ENCODE data around the gene CSF1R.

The CSF1R gene

DNA sequence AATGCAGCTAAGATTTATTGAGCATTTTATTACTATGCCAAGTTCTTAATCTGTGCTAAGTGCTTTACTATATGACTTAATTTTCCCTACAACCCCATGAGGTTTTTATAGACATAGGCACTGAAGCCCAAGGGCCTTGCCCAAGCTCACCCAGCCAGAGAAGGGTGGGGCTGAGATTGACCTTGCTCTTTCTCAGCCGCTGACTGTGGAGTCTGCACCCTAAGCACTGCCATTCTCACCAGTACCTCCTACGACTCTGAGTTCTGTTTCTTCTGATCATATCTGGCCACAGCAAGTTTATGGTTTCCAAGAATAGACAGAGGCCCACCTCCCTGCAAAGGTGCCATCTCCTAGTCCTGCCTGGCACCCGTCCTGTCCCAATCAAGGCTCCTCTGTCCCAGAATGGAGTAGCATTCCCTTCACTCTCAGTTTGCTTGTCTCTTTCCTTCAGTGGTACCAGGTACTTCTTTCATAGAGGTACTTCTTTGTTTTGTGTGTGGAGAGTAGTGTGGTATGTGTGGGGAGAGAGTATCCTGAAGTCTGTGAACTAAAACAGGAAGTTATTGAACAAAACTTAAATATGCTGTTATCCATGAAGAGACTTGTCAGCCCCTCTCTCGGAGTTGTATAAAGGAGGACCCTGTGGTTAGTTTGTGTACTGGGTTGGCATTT is 42.6 kb downstream of the CSF1R start:
- Histone ChIP-seq H2AFZ (ENCODE audit: low read depth, low read length) (no peak overlapping the region), H3K4me1 (ENCODE audit: low read length) (no peaks in the 10 kb centered on the region), H3K9ac (ENCODE audit: low read length) (no peak overlapping the region), H3K27ac (ENCODE audit: low read length) (no peak overlapping the region), H3K9me3 (ENCODE audit: insufficient read depth, low read length) (no peaks in the 10 kb centered on the region), H3K4me2 (ENCODE audit: low read length) (no peak overlapping the region), H3K36me3 (replicated peaks; ENCODE audit: low read depth, low read length) (peaks cover 31% of the 10 kb centered on the region), H4K20me1 (ENCODE audit: insufficient read depth, low read length) (no peaks in the 10 kb centered on the region), H3K27me3 (ENCODE audit: low read depth, low read length) (no peaks in the 10 kb centered on the region), H3K79me2 (ENCODE audit: low read length) (no peaks in the 10 kb centered on the region), H3K4me3 (ENCODE audit: low read length) (no peak overlapping the region)
- no peak for TF ChIP-seq EZH2phosphoT487 (IDR thresholded peaks at IDR 0.05; ENCODE audit: low read depth)
- TF ChIP-seq, protein P1, sequence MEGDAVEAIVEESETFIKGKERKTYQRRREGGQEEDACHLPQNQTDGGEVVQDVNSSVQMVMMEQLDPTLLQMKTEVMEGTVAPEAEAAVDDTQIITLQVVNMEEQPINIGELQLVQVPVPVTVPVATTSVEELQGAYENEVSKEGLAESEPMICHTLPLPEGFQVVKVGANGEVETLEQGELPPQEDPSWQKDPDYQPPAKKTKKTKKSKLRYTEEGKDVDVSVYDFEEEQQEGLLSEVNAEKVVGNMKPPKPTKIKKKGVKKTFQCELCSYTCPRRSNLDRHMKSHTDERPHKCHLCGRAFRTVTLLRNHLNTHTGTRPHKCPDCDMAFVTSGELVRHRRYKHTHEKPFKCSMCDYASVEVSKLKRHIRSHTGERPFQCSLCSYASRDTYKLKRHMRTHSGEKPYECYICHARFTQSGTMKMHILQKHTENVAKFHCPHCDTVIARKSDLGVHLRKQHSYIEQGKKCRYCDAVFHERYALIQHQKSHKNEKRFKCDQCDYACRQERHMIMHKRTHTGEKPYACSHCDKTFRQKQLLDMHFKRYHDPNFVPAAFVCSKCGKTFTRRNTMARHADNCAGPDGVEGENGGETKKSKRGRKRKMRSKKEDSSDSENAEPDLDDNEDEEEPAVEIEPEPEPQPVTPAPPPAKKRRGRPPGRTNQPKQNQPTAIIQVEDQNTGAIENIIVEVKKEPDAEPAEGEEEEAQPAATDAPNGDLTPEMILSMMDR (IDR thresholded peaks at IDR 0.05; ENCODE audit: low read depth, low read length): no peak

DNA sequence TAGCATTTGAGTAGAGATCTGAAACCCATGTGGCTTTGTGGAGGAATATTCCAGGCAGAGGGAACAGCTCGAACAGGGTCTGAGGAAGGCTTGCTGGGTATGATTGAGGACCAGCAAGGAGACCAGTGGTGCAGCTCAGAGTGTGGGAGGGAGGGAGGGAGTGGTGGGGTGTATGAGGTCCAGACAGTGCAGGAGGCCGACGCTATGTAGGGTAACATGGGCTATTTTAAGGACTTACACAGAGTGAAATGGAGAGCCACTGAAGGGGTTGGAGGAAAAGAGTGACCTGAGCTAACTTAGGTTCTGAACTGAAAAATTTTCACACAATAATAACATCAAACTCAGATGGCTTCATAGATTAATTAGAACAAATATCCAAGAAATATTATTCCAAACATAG is 43.9 kb downstream of the CSF1R start:
- TF ChIP-seq EZH2phosphoT487 (IDR thresholded peaks at IDR 0.05; ENCODE audit: low read depth): no peak
- TF ChIP-seq, protein P1 (IDR thresholded peaks at IDR 0.05; ENCODE audit: low read depth, low read length): no peak

DNA sequence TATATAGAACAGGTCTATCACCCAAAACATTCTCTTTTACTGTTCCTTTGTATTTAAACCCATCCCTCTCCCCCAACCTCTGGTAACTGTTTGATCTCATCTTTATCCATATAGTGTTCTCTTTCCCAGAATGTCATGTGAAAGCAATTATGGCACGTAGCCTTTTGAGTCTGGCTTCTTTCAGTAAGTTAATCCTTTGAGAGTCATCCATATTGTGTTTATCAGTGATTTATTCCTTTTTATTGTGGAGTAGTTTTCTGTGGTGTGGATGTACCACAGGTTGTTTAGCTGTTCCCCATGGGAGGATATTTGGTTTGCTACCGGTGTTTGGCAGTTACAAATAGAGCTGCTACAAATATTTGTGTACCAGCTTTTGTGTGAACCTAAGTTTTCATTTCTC is 47.8 kb downstream of the CSF1R start:
- no peaks in the 10 kb centered on the region for H3K27me3 ChIP-seq (ENCODE audit: low read depth, low read length)
- H3K9ac ChIP-seq (ENCODE audit: low read length): no peak overlapping the region
- H3K4me1 ChIP-seq (ENCODE audit: low read length): peaks cover 22% of the 10 kb centered on the region
- H3K36me3 ChIP-seq (replicated peaks; ENCODE audit: low read depth, low read length): peaks cover 41% of the 10 kb centered on the region
- no peak overlapping the region for H2AFZ ChIP-seq (ENCODE audit: low read depth, low read length)
- H3K79me2 ChIP-seq (ENCODE audit: low read length): peaks cover 3% of the 10 kb centered on the region; the same call in 1 of the 2 replicates
- no peak for TF ChIP-seq EZH2phosphoT487 (IDR thresholded peaks at IDR 0.05; ENCODE audit: low read depth)
- TF ChIP-seq, protein P1 (IDR thresholded peaks at IDR 0.05; ENCODE audit: low read depth, low read length): no peak
- no peak overlapping the region for H3K4me3 ChIP-seq (ENCODE audit: low read length)
- peaks cover 11% of the 10 kb centered on the region; the same call in 1 of the 2 replicates for H4K20me1 ChIP-seq (ENCODE audit: insufficient read depth, low read length)
- H3K9me3 ChIP-seq (ENCODE audit: insufficient read depth, low read length): no peaks in the 10 kb centered on the region
- no peak overlapping the region for H3K27ac ChIP-seq (ENCODE audit: low read length)
- no peak overlapping the region for H3K4me2 ChIP-seq (ENCODE audit: low read length)

More for the DNA sequence above, 43.9 kb downstream of the CSF1R start:
- H3K4me3 ChIP-seq (ENCODE audit: low read length): no peak overlapping the region
- no peaks in the 10 kb centered on the region for H4K20me1 ChIP-seq (ENCODE audit: insufficient read depth, low read length)
- no peak overlapping the region for H3K4me2 ChIP-seq (ENCODE audit: low read length)
- no peaks in the 10 kb centered on the region for H3K27me3 ChIP-seq (ENCODE audit: low read depth, low read length)
- peaks cover 31% of the 10 kb centered on the region for H3K36me3 ChIP-seq (replicated peaks; ENCODE audit: low read depth, low read length)
- no peak overlapping the region for H2AFZ ChIP-seq (ENCODE audit: low read depth, low read length)
- H3K4me1 ChIP-seq (ENCODE audit: low read length): no peaks in the 10 kb centered on the region
- H3K79me2 ChIP-seq (ENCODE audit: low read length): no peaks in the 10 kb centered on the region
- H3K27ac ChIP-seq (ENCODE audit: low read length): no peak overlapping the region
- H3K9me3 ChIP-seq (ENCODE audit: insufficient read depth, low read length): no peaks in the 10 kb centered on the region
- no peak overlapping the region for H3K9ac ChIP-seq (ENCODE audit: low read length)

DNA sequence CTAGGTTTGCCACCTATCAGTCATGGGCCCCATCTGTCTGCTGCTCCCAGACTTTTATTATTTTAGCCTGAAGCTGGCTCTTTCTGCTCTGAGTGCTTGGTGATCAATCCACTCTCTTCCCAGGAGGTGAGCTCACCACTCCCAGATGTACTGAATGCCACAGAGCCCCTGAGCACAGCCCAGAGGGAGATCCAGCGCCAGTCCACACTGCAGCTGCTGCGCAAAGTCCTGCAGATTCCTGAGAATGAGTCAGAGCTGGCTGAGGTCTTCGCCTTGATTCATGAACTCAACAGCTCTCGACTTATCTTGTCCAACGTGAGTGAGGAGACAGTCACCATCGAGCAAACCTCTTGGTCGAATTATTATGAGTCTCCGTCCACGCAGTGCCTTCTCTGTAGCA is 49.8 kb downstream of the CSF1R start:
- H2AFZ ChIP-seq (ENCODE audit: low read depth, low read length): no peak overlapping the region
- H3K27ac ChIP-seq (ENCODE audit: low read length): no peak overlapping the region
- H3K4me2 ChIP-seq (ENCODE audit: low read length): no peak overlapping the region
- peaks cover 3% of the 10 kb centered on the region; the same call in 1 of the 2 replicates for H3K79me2 ChIP-seq (ENCODE audit: low read length)
- H3K4me1 ChIP-seq (ENCODE audit: low read length): peaks cover 22% of the 10 kb centered on the region
- H3K36me3 ChIP-seq (replicated peaks; ENCODE audit: low read depth, low read length): peaks cover 42% of the 10 kb centered on the region
- no peaks in the 10 kb centered on the region for H3K27me3 ChIP-seq (ENCODE audit: low read depth, low read length)
- H3K9me3 ChIP-seq (ENCODE audit: insufficient read depth, low read length): no peaks in the 10 kb centered on the region
- H3K9ac ChIP-seq (ENCODE audit: low read length): no peak overlapping the region
- H3K4me3 ChIP-seq (ENCODE audit: low read length): no peak overlapping the region
- peaks cover 11% of the 10 kb centered on the region; the same call in 1 of the 2 replicates for H4K20me1 ChIP-seq (ENCODE audit: insufficient read depth, low read length)
- TF ChIP-seq, protein P1 (IDR thresholded peaks at IDR 0.05; ENCODE audit: low read depth, low read length): no peak
- no peak for TF ChIP-seq EZH2phosphoT487 (IDR thresholded peaks at IDR 0.05; ENCODE audit: low read depth)
